HG03457 (cell line): ENCODE measurements around the gene ZNF518B.

Experiments used
- ATAC-seq: cut with Tn5 transposase; IDR thresholded peaks from one replicate; pipeline ENCODE4 v1.9.1; 2021; ENCODE audit warnings: moderate number of reproducible peaks; ENCODE audit not compliant: unreplicated experiment

The ZNF518B gene, protein sequence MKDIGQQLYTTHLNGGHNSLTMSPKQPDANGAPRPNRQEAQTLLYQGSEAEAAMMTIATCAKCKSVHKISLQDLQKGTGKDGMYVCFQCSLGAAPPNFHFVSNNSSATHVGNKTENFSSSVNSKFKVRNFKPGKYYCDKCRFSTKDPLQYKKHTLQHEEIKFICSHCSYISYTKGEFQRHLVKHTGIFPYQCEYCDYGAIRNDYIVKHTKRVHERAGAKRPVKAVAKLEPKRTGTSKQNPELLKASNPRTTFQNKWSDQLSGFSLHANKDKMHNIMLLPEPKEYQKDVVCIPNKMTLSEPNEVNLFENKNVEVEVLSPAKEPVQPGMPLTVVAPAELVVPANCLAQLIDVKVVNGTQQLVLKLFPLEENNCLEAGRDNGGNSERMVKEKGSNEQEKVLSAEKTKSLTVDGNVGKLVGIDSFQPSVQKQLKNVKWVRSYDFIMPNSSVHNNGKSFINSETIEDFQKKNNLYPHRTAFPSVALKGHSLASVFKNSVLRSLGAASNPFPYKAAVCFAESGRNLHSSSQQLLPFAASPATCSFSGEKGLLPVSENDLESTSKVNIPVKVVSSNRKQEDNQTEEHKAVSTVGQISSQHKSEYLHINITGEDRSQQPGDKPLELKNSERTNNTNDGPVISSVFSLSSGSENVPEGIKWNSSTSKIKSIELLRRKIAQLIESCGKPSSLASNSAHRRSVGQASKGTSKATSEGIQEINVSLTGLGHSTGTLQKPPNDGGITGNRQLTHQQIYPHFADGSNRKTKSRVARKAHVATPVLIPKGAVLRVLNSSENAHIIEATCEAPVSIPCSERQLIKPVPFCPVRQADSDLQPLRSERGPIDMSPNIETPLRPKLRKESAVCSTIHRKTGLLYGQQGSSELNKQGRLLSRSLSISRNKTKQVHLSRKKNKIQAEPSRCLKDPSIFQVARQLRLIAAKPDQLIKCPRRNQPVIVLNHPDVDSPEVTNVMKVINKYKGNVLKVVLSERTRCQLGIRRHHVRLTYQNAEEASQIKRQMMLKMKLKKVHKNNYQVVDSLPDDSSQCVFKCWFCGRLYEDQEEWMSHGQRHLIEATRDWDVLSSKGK

DNA sequence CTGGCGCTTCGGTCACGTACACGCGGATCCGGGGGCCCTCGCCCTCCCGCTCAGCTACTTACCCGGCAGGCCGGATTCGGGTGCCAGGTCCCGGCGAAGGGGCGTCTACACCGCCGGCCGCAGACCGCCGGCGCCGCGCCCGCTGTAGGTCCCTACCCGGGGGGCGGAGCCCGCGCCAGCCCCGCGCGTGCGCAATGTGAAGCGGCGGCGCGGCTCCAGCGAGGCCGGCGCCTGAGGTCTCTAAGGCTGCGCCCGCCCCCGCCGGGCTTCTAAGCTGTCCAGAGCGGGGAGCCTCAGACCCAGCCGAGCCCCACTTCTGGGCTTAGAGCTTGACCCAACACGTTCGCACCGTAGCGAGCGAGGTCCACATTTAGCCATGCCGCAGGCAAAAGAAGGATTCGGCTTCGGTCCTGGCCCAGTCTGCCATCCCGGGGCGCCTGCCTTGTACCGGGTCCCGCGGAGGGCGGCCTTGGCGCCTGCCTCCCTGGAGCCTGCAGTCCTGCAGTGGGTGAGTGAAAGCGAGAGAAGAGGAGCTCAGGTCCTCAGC, at the start of gene ZNF518B:
Gene ZNF518B (minus strand): TSS at position 172 of the 547 bp plus-strand sequence. CDS start 11,098 bp downstream, outside the sequence.
- ATAC-seq: peak; percentile 68

- ATAC-seq: no peak
Observed at GRCh38 chr4:10506077-10506476, 48.9 kb upstream of the ZNF518B start.

DNA sequence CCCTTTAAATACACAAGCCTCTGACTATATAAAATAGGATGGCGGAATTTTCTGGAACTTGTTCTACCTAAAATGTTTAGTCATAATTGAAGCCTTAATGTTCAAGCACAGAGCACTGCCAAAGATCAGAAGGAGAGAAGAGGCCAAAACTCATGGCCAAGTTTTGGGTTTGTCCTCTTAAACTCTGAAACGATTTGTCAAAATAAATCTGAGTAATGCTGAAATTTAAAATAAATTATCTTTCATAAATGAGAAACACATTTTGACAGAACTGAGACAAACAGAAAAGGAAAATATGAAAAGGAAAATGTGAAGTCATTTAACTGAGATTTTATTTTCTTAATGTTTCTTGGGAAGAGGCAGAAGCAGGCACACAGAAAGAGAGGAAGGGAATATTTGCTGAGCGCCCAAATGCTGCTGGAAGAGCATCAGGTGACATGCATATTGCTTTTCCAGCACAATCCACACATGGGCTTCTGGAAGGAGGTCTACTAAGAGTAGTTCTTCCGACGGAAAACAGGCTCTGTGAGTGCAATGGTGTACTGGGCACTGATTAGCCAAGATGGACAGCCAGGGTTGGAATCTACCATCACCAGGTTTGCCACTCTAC, 47.4 kb upstream of the ZNF518B start:
- no peak for ATAC-seq

DNA sequence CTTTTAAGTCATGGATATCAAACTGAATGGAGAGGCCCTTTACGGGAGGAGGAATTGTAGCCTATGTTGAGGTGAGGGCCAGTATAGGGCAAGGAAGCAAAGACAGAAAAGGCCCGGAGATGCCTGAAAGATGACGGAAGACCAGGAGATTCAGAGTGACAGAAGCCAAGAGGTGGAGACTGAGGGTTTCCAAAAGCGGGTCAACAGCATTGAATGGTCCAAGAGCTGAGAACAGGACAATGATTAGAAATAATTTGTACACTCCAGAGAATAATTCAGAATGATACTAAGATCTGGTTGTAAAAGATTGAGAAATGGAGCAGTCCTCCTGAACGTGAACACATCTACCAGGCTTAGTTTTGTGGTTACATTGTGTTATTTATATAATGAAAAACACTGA, 45.5 kb upstream of the ZNF518B start:
- ATAC-seq: no peak

DNA sequence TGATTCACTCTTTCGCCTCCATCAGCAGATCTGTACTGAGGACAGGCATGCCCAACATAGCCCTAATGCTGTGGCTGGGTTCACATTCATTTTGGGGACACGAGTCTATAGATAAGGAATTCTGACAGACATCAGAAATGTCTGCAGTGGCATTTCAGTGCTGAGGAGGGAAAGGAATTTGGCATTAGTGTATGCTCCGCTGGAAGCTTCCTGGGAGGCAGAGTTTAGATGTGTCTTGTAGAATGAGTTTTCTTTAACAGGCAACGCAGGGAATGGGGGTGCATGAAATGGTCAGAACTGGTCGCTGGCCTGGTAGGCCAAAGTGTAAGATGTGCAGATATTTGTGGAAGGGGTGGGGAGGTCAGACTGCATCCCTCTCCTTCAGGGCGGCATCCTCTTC, 43.5 kb upstream of the ZNF518B start:
- ATAC-seq: no peak

DNA sequence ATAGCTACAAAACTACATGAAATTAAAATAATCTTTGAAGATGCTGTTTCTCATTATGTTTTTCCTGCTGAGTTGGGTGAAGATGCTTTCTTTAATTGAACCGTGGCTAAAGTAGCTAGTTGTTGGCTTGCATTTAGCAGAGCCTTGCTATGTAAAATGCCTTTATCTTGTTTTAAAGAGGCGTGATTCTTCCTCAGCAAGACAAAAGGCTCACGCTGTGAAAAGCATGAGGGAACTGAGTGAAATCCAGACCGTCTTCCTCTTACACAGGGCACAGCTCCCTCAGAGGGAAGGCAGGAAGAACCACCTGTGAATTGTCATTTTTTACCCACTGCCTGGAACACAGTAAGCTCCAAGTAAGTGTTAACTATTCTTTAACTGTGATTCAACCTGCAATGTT, 39.0 kb upstream of the ZNF518B start:
- no peak for ATAC-seq

DNA sequence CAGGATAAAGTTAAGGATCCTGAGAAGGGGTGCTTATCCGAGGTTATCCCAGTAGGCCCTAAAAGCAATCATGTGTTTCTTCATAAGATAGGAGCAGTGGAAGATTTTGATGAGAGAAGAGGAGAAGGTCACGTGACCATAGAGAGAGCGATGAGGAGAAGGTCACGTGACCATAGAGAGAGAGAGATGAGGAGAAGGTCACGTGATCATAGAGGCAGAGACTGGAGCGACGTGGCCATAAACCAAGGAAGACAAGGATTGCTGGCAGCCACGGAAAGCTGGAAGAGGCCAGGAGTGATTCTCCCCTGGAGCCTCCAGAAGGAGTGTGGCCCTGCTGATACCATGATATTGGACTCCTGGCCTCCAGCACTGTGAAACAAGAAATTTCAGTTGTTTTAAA, 38.4 kb upstream of the ZNF518B start:
- no peak for ATAC-seq

DNA sequence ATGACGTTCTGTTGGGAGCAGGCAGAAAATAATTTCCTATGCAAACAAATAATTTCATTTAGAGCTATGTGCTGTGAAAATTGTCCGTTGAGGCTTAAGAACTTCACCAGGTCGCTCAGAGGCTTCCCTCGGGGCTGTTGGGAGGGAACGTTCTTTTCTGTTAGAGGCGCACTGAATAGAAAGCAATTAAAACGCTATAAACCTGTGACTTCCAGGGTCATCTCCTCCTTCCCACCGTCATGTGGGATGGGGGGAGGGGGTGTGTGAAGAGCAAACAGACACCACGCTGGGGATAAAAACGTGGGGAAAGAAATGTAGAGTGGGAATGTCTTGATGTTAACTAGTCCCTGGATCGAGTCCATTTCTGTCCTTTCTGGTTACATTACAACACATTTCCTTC, 35.2 kb upstream of the ZNF518B start:
- no peak for ATAC-seq

DNA sequence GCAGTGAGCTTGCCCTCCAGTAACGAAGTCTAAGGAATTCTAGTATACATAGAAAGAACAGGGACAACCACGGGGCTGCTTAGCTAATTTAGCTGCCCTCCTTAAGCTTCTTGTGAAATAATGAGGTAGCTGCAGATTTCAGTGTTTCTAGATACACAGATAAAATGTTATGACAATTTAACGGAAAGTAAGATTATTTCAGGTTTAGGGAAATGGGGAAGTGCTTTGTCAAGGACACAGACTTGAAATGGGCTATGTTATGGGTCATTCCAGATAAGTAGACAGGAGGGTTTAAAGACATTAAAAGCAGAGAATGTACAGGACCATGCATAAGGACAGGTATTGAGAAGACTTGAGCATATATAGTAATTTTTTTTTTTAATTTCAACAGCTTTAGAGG, 34.2 kb upstream of the ZNF518B start:
- ATAC-seq: no peak

- ATAC-seq: no peak
Observed at GRCh38 chr4:10490996-10491395, 33.8 kb upstream of the ZNF518B start.

- ATAC-seq: no peak
Observed at GRCh38 chr4:10482913-10483312, 25.7 kb upstream of the ZNF518B start.

- ATAC-seq: no peak
Observed at GRCh38 chr4:10480616-10481015, 23.4 kb upstream of the ZNF518B start.

GRCh38 chr4:10478621-10479020, 21.4 kb upstream of the ZNF518B start:
- no peak for ATAC-seq

GRCh38 chr4:10470505-10470904, 13.3 kb upstream of the ZNF518B start:
- ATAC-seq: no peak

- no peak for ATAC-seq
Observed at GRCh38 chr4:10466161-10466560, 8.9 kb upstream of the ZNF518B start.

DNA sequence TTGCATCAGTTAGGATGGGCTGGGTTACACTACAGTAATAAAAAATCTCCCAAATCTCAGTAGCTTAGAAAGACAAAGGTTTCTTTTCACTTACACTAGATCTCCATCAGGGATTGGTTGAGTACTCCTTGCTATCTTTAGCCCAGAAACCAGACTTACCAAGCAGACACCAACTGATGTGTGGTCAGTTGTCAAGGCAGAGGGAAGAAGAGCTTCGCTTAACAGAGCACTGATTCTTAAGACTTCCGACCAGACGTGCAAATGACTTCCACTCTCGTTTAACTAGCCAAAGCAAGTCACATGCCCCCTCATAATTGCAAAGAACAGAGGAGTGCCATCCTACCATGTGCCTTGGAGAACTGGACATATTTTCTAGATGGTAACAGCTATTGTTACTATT, 5.7 kb upstream of the ZNF518B start:
- no peak for ATAC-seq

GRCh38 chr4:10461850-10462400, 4.7 kb upstream of the ZNF518B start:
- no peak for ATAC-seq

DNA sequence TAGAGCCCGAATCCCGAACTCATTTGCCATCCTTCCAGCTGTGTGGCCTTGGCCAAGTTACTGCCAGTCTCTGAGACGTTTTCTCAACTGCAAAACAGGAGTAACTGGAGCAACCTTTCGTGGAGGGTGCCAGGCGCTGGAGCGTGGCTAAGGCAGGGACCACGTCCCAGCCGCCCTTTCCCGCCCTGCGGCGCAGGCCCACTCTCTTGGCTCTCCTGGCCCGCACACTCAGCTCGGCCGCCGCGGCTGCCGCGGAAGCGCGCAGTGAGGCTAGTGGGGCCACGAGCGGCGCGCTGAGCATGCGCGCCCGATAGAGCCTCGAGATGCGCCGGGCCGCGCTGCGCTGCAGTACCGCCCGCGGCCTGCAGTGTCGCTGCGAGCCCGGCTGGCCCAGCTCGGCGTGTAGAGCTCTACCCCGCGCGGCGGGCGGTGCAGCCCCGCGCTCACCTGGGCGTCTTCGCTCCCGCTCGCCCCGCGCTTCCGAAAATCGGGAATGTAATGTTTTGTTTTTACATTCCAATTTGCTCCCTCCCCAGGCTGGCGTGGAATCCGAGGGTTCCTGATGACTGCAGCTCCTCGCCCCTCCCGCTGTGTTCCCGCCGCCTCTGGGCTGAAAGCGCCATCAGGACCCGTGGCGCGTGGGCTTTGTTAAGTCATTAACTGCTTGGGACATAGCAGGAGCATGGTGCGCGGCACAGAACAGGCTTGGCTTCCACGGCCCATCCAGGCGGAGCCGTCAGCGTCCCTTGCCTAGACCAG, 4.0 kb upstream of the ZNF518B start:
- ATAC-seq: peak; percentile 60

DNA sequence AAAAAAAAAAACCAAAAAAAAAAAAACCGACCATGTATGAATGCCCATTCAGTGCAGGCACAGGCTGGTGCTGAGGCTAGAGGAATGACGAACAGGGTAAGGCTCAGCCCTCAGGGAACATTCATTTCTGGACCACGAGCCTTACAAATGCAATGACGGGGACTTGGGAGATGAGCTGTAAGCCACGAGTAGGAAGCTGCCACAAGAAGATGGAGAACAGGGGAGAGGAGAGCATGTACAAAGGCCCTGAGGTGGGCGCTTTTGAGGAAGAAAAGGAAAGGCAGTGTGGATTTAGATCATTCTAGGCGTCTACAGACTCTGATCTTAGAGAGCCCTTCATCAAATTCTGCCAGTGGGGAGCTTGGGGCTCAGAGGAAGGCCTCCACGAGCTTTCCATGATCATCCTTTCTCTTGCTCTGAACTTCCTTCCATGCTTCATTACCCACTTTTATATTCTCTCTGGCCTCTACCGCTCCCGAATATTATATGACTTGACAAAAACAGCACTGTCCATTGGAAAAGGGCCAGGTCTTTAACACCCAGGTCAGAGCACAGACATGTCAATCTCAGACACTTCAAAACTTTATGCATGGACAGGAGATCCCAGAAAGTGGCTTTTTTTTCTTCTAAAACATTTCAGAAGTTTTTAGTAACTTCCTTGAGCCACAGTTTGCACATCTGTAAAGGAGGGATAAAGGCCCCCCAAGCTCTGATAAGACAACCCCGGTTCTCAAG, 3.3 kb upstream of the ZNF518B start:
- ATAC-seq: no peak
